Jurkat, Clone E6-1 (cell line): ENCODE measurements around the gene CPZ.

Experiments
- DNase-seq: peaks from one replicate; pipeline ENCODE4 v3.0.0-alpha.2; 2011; ENCODE audit warnings: low read depth, low spot score
- H3K4me3 ChIP-seq: 2 replicates; pipeline ENCODE4 v1.5.1; 2011; ENCODE audit warnings: mild to moderate bottlenecking, low read length, control low read depth, moderate library complexity

The CPZ gene

GRCh38 chr4:8591114-8591513 lies 1.5 kb upstream of the CPZ start:
- no peak overlapping the region for H3K4me3 ChIP-seq
- no peak for DNase-seq

- DNase-seq: no peak
- H3K4me3 ChIP-seq: no peak overlapping the region
Observed at GRCh38 chr4:8591626-8592365, 769 bp upstream of the CPZ start.

- no peak overlapping the region for H3K4me3 ChIP-seq
- DNase-seq: no peak
Observed at GRCh38 chr4:8593264-8594096, 915 bp downstream of the CPZ start.

- DNase-seq: no peak
- no peak overlapping the region for H3K4me3 ChIP-seq
Observed at GRCh38 chr4:8594097-8595038, 1.8 kb downstream of the CPZ start.

- no peak overlapping the region for H3K4me3 ChIP-seq
- no peak for DNase-seq
Observed at GRCh38 chr4:8595237-8596087, 2.9 kb downstream of the CPZ start.

GRCh38 chr4:8596891-8597290 lies 4.3 kb downstream of the CPZ start:
- no peak for DNase-seq
- H3K4me3 ChIP-seq: no peak overlapping the region

- DNase-seq: no peak
- H3K4me3 ChIP-seq: no peak overlapping the region
Observed at GRCh38 chr4:8597319-8597718, 4.8 kb downstream of the CPZ start.

- H3K4me3 ChIP-seq: no peak overlapping the region
- DNase-seq: no peak
Observed at GRCh38 chr4:8597791-8598190, 5.2 kb downstream of the CPZ start.

GRCh38 chr4:8598391-8599090 lies 6.0 kb downstream of the CPZ start:
- no peak overlapping the region for H3K4me3 ChIP-seq
- no peak for DNase-seq

GRCh38 chr4:8599091-8599460 lies 6.5 kb downstream of the CPZ start:
- H3K4me3 ChIP-seq: no peak overlapping the region

GRCh38 chr4:8599657-8600056 lies 7.1 kb downstream of the CPZ start:
- no peak overlapping the region for H3K4me3 ChIP-seq
- no peak for DNase-seq

More at GRCh38 chr4:8599091-8599460, 6.5 kb downstream of the CPZ start:
- no peak for DNase-seq

- DNase-seq: no peak
- H3K4me3 ChIP-seq: no peak overlapping the region
Observed at GRCh38 chr4:8600266-8600665, 7.7 kb downstream of the CPZ start.

GRCh38 chr4:8600686-8601085 lies 8.1 kb downstream of the CPZ start:
- H3K4me3 ChIP-seq: no peak overlapping the region
- no peak for DNase-seq

GRCh38 chr4:8601086-8601485 lies 8.5 kb downstream of the CPZ start:
- no peak for DNase-seq
- H3K4me3 ChIP-seq: no peak overlapping the region

GRCh38 chr4:8601556-8601955 lies 9.0 kb downstream of the CPZ start:
- no peak for DNase-seq
- no peak overlapping the region for H3K4me3 ChIP-seq

GRCh38 chr4:8602686-8603430 lies 10.3 kb downstream of the CPZ start:
- no peak overlapping the region for H3K4me3 ChIP-seq
- no peak for DNase-seq

GRCh38 chr4:8603931-8604330 lies 11.4 kb downstream of the CPZ start:
- no peak overlapping the region for H3K4me3 ChIP-seq
- DNase-seq: no peak

- no peak for DNase-seq
- H3K4me3 ChIP-seq: no peak overlapping the region
Observed at GRCh38 chr4:8605289-8605688, 12.7 kb downstream of the CPZ start.
